Hematopoietic multipotent progenitor cell (in vitro differentiated cells): Measurements from ENCODE around the gene SLC26A6. TPM values are rescaled to one million over a fixed set of nuclear protein-coding genes. Genes with fewer than 3 reads are reported as not detected.

Source experiments
- DNase-seq, 3 donors: peaks; one replicate each; pipeline ENCODE4 v3.0.0-alpha.2; 2011 to 2015; ENCODE audit warnings: low read depth in 2 of 3, low spot score in 2 of 3
- total RNA-seq: library from RNA; depleted of rRNA; stranded (reverse); fragments of >200 nt; gene quantifications from one replicate; pipeline ENCODE4 v1.2.3, GENCODE V29; 2012

The SLC26A6 gene
- total RNA-seq, 1 donor = 20.2 TPM

DNA sequence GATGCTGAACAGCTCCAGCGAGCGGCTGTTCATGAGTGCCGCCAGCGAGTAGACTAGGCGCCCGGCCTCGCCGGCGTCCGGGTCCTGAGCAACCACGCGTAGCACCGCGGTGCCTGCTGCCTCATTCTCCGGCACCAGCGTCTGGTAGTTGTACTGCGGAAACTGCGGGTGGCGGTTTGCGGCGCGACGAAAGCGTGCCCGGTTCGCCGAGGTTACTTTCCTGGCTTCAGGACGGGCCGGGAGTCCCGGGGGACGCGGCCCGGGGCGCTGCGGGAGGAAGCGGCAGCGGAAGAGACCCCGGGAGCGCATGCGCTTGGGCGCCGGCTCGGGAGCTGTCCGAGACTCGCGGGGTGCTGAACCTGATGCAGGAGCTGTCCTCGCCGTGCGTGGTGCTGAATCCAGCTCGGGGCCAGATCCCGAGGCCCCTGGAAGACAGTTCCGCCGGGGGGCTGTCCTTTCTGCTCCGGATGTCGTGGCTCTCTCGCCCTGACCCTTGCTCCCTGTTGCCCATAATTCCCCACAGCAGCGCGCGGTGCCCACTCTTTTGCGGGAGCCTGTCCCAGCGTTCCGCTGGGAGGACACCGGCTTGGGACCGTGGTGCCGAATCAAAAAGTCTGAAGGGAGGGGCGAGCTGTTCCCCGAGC, 26.4 kb upstream of the SLC26A6 start:
- peak; percentile 64 to 73 (median 73) for DNase-seq

DNA sequence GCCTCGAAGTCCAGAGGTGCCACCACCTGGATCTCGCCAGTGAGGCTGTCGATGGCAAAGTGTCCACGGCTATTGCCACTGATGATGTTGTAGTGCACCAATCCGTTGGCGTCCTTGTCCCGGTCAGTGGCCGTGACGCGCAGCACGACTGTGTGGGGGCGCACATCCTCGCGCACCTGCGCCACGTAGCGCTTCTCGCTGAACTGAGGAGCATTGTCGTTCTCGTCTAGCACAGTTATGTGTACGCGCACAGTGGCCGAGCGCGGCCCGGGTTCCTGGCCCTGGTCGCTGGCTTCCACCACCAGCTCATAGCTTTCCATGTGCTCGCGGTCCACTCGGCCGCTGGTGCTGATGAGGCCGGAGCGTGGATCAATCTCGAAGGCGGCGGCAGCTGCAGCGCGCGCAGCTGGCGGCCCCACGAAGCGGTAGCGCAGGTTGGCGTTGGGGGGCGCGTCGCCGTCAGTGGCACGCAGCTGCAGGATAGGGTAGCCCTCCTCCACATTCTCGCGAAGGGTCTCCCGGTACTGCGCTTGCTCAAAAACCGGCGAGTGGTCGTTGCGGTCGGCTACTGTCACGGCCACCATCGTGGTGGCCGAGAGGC, 25.6 kb upstream of the SLC26A6 start:
- no peak for DNase-seq

DNA sequence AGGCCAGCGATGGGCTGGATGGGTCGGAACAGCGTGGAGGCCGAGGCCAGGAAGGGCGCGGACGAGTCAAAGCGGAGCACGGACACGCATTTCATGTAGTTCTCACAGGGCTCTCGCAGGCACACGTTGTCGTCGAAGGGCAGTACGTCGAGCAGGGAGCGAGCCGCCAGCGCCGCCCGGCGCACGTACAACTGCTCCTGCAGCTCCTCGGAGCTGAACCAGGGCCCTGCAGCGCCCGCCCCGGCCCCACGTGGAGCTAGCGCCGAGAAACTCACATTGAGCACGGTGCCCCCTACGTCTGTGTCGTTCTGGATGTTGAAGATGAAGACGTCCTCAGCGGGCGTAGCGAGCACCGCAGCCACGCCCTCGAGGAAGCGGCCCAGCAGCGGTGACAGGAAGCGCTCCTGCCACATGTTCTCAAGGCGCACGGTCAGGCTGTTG, 21.6 kb upstream of the SLC26A6 start:
- DNase-seq = peak in 1 of 3 donors; percentile 11

DNA sequence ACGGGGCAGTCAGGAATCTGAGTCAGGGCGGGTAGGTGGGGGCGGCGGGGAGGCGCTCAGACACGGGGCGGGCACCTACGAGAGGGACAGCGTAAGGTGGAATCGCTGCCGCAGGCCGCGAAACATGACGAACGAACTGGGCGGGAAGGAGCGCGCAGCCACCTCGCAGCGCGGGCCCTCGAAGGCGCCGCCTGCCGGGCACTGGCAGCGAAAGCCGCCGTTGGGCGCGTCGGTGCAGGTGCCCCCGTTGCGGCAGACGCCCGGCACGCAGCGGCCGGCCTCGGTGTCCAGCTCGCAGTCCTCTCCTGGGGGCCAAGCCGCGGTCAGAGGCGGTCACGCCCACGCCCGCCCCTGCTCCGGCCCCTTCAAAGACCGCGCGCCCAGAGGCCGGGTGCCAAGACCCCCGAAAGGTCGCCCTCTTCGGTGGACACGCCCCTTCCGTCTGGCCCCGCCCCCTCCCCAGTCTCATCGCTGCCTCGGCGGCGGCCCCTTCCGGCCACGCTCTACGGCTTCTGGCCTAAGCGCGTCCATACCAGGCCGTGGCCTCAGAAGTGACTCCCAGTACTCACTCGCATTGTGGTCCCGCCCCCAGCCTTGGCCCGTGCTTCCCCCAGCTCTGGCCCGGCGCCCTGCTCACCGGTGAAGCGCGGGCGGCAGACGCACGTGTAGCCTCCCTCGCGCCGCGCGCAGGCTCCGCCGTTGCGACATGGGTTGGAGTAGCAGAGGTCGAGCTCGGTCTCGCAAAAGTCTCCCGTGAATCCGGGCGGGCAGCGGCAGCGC, 21.0 kb upstream of the SLC26A6 start:
- DNase-seq = peak; percentile 73 to 86 (median 84)

DNA sequence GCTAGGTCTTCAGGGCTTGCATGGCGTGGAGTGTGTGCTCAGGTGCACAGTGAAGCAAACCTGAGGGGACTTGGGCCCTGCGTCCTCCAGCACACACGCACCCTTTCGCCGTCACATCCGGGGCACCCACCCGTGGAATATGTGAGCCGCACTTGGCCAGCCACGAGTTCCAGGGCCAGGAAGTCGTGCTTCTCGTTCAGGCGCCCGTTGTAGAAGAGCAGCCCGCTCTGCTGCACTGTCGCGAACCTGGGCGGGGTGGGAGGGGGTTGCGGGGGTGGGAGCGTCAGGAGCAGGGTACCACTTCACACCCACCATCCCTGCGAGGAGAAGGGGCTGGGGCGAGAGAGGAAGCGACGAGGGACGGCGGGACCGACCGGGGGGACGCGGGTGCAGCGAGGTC, 20.3 kb upstream of the SLC26A6 start:
- DNase-seq = peak in 1 of 3 donors; percentile 21

DNA sequence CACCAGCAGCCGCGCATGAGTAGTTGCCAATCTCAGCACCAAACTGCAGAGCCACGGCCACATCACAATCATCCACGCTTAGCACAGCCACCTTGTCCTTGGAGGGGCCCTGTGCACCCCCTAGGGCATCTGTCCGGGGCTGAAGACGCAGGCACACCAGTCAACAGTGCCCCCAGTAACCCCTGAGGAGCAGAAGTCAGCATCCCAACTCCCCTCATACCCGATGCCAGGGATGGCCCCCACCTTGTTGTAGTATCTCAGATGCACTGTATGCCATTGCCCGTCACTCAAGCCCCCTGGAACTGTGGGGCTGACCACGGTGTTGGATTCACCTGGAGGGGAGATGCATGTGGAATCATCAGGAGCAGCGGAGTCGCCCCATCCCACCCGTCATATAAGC, 19.8 kb upstream of the SLC26A6 start:
- DNase-seq = no peak

DNA sequence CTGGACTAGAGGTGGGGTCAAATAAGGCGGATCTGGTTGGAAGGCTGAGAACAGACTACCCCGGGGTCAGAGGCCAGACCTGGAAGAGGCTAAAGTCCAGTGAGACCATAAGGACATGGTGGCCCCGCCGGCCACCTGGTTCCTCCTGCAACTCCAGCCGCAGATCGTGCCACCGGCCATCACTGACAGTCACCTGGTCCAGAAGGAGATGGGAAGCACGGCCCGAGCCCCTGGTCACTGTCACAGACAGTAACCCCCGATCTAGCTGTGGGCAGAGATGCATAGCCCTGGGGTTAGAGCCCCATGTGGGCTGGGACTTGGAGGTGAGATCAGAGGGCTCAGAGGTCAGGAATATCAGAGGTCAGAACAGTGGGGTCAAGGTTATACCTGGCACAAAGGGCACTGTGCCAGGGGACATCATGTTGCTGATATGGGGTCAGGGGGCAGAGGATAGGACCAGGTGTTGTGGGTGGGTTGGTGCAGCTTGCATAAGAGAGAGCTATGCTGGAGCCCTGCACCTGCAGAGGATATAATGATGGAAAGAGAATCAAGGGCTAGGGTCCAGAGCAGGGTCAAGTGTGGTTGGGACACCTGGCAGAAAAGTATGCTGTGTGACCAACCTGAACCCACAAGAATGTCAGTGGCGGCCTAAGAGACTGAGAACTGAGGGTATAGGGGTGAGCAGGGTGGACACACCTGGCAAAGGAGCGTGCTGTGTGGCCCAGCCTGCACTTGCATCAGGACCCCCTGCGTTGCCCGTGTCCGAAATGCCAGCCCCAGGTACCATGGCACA, 17.9 kb upstream of the SLC26A6 start:
- no peak for DNase-seq

DNA sequence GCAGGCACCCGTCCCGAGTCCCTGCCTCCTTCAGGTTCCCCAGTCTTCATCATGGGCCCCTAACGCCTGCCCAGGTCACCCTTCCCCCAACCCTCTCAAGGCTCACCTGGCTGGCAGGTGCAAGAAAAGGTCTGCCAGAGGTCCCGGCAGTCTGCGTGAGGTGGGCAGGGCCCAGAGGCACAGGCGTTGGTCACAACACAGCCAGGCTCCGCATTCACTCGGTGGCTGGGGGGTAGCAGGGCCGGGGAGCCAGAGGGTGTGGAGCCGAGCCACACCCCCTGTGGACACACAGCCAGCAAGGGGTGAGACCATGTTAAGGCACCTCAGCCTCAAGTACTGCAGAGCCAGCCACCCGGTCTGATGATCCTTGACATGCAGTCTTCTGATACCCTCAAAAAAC, 16.5 kb upstream of the SLC26A6 start:
- DNase-seq = no peak

DNA sequence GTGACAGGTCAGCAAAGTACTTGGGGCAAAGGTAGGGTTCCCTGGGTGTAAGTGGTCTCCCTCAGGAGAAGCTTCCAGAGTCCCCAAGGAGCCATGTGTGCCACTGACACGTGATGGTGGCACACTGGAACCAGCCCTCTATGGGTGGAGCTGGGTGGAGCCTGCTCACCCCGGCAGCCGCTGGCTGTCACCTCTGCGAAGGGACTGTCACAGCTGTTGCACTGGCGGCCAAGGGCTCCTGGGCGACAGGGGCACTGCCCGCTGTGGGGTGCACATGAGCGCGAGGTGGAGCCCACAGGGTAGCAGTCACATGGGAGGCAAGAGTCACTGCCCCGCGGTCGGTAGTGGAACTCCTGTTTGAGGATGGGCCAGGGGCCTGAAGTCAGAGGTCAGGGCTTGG, 15.5 kb upstream of the SLC26A6 start:
- no peak for DNase-seq

DNA sequence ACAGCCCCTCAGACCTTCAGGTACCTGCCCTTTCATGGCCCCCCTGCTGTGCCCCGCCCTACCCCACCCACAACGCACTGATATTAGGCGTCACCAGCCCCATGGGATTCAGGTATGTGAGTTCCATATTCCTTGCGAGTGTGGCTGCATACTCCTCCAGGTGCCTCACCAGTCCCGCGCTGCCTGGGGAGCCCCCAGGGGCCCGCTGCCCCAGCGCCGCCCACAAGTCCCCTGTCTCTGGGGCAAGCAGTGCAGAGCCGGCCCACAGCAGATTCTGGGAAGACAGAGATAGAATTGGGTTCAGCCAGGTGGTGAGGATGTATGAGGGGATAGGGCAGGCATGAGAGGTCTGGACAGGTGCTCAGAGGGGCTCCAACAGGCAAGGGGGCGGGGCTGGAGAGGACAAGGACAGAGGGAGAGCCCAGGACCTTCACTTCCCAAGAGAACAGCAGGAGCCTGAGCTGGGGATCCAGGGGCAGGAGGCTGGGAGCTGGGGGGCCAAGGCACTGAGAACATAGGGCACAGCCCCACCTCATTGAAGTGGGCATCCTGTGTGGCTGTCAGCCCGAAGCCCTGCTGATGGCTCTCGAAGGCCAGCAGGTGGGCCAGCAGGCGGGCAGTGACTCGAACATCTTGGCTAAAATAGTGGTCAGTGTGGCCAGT, 13.1 kb upstream of the SLC26A6 start:
- DNase-seq = no peak

DNA sequence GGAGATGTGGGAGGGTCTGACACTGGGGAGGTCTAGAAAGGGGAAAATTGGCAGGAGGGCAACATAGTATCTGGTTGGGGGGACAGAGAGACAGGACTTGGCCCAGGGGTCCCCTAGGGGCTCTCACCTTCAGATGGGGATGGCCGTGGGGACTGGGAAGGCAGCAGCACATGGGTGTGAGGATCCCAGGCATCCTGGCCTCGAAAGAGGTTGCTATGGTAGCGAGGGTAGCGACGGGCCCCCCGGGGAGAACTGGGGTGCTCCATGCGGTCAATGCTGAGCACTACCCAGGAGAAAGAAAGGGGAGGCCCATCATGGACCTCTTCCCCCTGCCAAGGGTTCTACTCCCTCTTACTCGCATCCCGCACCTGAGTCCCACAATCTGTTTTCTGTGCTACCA, 12.5 kb upstream of the SLC26A6 start:
- no peak for DNase-seq

DNA sequence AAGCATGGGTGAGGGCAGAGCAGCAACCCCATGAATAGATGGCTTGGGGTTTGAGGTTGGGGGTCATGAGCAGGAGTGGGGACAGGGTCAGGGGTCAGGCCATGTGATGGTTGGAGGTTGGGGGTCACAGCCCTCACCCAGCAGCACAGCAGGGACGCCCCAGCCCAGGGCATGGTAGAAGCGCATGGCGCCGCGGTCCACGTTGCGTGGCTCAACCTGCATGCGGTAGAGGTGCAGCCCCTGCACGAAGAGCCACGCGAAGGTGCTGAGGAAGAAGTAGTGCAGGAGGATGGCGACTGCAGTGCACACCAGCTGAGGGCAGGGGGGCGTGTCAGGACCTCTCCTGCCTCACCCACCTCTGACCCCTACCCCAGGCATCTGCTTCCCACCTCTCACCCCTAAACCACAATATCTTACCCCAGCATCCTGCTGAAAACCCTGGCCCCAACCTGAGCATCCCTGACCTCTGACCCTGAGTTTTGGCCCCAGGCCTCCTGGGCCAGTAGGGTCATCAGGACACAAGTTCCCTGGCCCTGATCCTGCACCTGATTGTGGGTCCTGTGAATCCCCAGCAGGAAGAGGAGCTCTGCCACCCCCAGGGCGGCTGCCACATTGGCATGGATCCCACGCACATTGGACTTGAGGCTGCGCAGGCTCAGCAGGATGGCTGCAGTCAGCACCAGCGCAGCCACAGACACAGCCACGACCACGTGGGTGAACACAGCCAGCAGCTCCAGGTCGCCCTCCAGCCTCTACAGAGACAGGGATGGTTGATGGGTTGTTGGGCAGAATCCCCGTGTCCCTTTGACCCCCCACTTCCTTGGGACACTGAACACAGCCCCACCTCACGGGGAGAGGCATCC, 9.9 kb upstream of the SLC26A6 start:
- DNase-seq = no peak

DNA sequence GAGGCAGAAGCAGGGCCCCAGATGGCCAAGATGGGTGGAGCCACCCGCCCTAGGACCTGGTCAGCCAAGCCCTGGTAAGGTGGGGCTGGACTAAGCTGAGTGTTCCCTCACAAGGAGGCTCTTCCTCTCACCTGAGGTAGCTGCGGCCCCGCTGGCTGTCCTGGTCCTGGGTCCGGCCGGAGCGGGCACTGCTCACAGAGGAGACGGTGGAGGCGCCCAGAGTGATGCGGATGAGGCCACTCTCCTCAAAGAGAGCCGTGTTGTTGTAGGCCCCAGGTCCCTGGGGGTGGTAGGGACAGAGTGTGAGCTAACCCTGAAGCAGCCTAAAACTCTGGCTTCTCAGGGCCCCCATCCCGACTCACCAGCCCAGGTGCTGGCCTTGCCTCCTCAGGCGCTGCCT, 7.3 kb upstream of the SLC26A6 start:
- no peak for DNase-seq

DNA sequence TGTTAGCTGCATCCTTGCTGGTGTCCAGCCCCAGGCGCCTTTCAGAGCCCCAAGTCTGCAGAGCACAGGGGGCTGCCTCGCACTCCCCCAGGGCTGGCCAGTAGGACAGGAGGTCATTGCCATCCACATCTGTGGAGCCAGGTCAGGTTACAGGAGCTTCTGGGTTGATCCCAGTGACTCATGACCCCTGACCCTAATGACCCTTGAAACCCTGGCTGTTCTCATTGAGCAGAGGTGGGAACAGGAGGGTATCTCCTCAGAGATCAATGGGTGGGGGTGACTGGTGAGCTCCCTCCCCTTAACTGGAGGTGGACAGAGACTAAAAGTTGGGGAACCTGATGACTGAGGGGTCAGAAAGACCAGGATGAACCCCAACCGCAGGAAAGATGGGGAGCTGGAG, 6.1 kb upstream of the SLC26A6 start:
- no peak for DNase-seq

DNA sequence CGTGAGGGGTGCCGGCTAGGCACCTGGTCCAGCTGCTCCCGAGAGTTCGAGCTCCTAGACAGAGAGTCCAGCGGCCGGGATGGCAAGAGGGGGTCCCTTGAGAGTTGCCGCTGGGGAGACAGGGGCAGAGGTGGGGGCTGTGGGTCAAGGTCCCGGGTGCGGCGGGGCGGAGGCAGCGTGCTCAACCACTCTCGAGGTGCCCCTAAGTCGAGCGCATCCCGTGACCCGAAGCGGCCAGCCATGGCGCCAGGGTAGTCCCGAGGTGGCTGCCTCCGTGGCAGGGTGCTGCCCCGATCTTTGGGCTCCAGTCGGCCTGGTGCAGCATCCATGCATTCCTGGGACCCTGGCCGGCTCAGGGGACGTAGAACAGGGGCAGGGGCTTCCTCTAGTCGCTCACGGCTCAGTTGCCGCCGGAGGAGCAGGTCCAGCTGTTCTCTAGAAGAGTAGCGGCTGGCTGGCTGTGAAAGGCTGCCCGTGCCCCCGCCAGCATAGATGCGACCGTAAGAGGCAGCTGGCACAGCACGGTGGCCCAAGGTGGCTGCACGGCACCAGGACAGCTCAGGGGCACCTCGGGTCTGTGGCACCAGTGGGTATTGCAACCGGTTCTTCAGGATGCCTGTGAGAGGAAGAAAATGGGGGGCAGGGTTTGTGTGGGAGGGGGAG, 4.8 kb upstream of the SLC26A6 start:
- no peak for DNase-seq

DNA sequence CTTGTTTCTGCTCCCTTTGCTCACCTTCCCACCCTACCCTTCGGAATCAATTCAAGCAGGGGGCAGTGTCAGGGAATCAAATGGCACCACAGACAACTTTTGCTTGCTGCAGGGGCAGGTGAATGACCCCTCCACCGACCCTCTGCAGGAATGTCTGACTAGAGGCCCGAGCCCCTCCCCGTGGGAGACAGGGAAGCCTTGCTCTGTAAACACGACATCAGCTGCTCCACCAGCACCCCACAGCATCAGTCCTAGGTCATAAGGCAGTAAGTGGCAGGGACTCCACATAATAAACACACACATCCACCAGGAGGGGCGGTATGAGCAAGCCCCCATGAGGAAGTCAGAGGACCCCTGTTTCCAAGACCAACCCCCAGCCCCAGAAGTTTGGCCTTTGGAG, 2.0 kb upstream of the SLC26A6 start:
- no peak for DNase-seq

DNA sequence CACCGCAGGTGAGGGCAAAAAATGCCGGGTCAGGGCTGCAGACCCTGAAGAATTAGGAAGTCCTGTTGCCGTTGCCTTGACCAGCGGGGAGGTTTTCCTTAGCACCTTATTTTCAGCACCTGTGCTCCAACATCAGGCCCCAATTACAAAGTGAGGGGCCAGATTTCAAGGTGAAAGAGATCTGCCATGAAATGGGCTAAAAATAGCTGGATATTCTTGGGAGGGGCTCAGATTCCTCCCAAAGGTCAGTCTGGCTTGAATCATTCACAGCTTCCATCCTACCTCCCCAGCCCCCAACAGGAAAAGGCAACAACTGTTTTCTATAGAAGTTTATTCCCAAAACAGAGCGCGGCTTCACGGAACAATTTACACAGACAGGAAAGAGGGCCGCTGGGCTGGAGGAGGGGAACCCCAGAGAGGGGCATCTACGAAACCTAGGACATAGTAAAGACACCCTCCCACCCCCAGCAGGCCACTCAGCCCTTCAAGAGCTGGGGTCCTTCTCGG, 941 bp upstream of the SLC26A6 start:
- DNase-seq = no peak

DNA sequence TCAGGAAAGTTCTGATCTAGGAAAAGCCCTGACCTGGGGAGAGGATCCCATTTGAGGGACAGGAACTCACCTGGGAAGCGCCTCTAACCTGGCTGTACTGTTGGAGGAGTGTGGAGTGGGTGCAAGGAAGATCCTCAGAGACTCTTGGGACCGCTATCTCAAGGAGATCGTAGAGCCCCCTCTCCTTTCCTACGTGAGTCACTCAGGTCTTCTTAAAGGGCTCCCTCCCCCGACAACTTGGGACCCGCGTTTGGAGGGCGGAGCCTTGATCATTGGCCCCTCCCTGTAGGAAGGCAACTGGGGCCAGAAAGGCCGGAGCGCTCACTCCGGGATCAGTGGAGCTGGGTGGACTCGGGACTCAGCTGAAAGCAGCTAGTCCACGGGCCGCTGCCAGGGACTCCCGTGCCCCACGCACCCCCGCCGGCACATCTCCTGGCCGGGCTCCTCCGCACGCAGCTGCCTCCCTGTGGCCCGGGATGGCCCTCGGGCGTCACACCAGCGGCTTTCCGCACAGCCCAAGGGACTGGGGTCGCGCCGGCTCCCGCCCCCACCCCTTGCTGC, 520 bp downstream of the SLC26A6 start:
- DNase-seq = peak in 2 of 3 donors; percentile 48 to 59

DNA sequence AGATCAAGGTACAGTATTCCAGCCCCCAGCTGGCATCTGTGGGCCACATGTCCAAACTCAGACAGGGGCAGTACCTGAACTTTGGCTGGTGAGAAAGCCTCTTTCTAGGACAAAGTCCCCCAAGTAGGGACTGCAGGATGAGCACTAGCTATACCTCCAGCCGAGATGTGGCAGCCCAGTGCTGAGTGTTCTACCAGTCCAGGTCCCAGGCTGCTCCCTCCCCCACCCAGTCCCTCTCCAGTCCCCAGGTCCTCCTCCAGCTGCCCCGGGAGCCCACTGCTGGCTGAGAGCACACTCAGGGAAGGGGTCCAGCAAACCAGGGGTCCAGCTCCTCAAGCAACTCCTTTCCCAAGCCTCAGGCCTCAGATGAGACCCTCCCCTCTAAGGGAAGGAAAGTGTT, 1.5 kb downstream of the SLC26A6 start:
- DNase-seq = no peak
